NCI-H2107 treated with DMSO at 0.1 percent for 48 hours (cell line): ENCODE data around the gene ZCCHC14.
A peak's percentile ranks its signal among the peaks of the same experiment; 100 is the strongest.
"Not testable (repeated sequence)": the region's sequence is repeated elsewhere in the genome, so short reads cannot be mapped to it uniquely, and the experiment has no call there.

Experiments used
- DNase-seq: peaks from one replicate; lab custom pipeline; 2025; ENCODE audit not compliant: unreplicated experiment; lab: John Stamatoyannopoulos, UW

The ZCCHC14 gene

DNA sequence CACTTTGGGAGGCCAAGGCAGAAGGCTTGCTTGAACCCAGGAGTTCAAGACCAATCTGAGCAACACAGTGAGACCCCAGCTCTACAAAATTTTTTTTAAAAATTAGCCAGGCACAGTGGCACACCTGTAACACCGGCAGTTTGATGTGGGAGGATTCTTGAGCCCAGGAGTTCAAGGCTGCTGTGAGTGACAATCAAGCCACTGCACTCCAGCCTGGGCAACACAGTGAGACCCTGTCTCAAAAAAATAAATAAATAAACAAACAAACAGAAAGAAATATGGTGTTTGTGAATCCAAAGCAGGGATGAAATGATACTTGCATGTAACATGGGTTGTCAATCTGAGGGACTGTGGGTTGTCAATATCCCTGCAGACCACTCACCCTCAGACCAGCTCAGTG, 125.9 kb downstream of the ZCCHC14 start:
- no peak for DNase-seq

DNA sequence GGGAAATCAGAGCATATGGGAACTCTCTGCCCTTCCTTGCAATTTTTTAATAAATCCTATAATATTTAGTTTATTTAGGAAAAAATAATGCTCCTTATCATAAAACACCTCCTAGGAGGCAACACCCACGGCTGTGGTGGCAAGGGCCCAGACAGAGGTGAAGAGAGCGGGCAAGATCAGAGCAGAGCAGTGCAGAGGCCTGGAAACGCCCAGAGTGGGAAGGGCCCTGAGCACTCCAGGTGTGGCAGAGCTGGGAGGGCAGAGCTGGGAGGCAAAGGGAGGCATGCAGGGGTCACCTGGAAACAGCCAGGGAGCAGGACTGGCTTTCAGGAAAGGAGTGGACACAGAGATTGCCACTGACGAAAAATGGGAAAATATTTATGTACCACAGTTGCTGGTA, 126.5 kb downstream of the ZCCHC14 start:
- no peak for DNase-seq

DNA sequence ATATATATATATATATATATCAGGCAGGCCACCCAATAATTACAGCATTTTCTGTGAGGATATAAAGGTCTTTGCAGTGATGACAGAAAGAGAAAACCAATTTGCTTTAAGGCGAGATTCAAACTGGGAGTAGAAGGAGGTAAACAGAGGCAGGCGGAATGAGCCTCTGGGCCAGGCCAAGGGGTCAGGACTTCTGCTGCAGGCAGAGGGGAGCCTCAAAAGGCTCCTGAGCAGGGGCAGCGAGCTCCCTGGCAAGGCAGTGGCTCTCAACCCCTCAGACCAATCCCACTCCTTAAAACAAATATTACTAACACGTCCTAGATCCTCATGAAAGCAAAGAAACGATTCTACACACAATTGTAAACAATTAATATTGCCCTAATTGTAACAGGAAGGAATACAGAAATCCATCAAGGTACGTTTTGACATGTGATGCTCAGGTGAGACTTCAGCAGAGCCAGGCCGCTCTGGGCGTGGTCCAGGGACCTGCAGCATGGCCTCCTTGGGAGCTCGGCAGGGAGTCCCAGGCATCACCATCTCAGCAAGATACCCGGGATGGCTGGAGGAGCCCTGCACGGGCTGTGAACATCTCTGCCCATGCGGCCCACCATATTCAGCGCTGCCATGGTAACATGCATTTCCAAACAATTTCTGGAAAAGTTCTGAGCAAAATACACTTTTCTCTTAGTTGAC, 127.7 kb downstream of the ZCCHC14 start:
- no peak for DNase-seq

DNA sequence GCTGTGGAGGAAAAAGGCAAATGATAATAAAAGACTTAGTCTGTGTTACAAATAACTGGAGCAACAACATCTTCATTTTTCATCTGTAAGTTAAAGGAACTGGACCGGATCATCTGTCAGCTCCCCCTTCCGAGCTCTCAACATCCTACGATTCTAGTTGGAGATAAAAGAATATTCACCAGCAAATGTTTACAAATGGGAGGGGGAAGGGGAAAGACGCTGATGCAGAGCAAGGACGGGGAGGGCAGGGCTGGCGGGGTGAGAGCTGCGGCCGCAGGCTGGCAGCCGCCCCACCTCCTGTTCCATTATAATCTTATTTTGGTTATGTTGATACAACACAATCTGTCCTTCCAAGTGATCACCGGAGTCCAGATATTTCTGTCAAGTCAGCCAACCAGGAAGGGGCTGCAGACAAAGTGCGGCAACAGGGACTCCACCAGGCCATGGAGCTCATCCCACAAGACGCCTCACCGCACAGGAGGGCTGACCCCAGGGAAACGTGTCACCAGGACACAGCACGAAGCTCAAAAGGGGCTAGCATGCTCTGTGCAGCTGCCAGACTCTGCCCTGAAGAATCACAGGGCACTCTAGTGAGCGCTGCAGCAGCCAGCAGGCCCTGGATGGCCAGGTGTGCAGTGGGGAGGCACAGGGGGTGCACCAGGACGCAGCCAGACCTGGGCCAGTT, 128.9 kb downstream of the ZCCHC14 start:
- DNase-seq, result peak; percentile 38

DNA sequence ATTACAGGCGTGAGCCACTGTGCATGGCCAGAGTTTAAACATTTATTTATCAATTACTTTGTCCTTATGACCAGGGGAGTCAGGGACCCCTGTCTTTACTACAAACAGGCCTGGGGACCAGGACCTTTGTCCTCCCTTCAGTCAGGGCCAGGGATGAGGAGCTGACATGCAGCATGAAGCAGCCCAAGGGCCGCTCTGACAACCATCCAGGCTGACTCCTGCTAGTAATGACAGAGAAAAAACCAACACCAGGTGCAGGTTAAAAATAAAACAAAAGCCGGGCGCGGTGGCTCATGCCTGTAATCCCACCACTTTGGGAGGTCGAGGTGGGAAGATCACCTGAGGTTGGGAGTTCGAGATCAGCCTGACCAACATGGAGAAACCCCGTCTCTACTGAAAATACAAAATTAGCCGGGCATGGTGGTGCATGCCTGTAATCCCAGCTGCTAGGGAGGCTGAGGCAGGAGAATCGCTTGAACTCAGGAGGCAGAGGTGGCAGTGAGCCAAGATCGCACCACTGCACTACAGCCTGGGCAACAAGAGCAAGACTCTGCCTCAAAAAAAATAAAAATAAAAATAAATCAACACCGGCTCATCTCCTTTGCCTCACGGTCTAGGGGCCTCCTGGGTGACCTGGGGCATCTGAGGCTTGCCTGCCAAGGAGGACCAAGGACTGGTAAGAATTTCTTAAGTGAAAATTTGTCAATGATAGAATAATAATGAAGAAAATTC, 129.8 kb downstream of the ZCCHC14 start:
- DNase-seq, result not testable (repeated sequence)

DNA sequence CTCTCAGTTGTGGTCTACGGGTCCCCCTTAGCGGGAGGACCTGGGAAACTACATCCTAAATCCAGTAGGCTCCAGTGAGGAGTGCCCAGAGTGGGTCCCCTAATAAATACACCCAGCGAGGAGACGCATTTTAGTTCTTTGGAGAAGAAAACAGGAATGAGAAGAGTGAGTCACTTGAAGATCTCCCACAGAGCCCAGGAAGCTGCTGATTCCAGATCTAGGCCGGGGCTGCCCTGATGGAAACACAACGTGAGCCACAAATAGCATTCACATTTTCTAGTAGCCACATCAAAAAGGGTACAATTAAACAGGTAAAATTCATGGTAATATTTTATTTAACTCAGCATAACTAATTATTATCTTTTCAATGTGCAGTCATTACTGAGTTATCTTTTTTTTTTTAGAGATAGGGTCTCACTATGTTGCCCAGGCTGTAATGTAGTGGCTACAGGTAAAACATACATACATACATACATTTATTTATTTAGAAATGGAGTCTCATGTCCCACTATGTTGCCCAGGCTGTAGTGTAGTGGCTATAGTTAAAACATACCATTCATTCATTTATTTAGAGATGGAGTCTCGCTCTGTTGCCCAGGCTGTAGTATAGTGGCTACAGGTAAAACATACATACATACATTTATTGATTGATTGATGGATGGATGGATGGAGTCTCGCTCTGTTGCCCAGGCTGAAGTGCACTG, 130.8 kb downstream of the ZCCHC14 start:
- no peak for DNase-seq

DNA sequence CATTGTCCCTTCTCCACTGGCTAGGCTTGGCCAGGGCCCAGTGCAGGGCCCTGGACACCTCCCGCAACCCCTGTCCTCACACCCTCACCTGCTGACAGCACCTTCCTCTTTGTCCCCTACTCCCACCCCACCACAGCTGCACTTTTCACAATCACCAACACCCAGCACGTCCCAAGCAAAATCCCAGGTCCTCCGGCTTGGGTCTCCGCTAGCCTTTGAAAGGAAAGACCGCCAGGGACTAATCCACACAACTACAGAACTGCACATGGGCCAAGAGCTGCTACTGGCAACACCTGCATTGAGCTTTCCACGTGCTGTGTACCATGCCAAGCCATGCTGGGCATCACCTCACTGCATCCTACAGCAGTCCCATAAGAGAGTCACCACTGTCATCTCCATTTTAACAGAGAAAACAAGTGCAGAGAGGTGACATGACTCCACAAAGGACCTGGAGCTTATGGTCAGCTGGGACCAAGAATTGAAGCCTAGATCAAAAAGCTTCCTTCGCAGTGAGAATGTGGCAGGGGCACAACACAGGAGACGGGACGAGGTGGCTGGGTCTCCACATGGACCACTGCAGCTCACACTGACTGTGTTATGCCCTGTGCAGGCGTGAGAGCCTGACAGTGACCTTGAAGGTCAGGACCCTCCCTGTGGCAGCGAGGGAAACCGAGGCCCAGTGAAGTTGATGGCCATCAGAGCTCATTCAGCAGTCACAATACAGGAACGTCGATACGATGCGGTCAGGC, 131.8 kb downstream of the ZCCHC14 start:
- no peak for DNase-seq

DNA sequence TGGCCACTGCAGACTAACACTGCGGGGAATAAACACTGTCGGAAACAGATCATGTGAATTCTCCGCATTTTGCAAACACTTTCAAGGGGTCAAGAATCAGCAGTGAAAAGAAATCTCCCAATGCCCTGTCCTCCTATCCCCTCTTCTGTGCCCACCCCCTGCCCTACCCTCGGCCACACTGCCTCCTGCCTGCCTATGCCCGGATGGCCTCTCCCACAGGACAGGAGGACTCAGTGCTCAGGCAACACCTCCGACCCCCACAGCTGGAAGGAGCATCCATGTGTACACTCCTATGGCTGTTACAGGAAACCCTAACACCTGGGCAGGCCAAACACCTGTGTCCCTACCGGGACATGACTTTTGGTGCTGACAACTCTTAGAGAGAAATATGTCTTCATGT, 133.7 kb downstream of the ZCCHC14 start:
- no peak for DNase-seq

DNA sequence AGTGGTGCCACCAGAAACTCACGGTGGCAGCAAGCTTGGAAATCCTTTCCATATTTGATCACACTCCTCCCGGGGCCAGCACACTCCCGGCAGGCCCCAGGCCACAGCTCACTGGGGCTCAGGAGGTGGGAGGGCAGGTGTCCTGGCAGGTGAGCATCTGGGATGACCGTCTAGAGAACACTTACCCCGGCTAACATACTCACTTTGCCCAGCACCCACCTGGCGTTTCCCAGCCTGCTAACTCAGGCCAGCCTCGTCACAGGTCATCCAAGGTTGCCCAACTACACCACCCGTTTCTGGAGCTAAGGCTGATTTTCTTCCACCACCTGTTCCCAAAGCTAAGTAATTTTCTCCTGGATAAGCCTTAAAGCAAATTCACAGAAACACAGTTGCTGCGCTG, 134.1 kb downstream of the ZCCHC14 start:
- no peak for DNase-seq

DNA sequence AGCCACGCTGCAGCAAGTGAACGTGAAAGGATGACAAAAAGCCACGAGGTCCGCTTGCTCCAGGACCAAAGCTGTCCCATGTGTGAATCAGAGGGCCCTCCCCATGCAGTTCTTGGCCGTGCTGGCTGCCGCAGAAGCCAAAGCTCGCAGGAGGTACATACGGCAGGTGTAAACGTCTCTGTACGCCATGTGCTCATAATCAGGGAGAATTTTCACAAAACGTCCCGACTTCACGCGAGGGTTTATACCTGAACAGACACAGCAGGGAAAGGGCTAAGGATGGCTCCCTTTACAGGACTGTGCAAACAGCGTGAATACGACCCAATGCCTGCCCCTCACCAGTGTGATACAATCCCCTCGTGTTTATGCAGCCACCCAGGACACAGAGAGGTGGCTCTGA, 134.6 kb downstream of the ZCCHC14 start:
- no peak for DNase-seq

DNA sequence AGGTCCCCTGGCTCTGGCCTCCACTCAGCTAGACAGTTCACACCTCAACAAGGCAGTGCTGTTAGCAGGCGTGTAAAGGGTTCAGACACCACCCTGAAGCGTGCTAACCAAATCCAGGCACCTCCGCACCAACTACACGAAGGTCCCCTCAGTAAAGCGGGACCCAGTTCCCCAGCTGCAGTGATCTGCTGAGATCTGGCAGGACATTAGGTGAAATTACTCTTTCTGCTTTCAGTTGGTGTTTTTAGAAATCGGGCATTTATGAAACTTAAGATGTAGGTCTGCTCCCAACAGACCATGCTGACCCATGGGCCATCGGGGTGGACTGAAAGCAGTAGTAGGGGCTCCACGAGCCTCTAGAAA, 136.4 kb downstream of the ZCCHC14 start:
- DNase-seq, result no peak
